ENCODE measurements around the gene CRIP2. TPM values are rescaled to one million over a fixed set of nuclear protein-coding genes. Genes with fewer than 3 reads are reported as not detected.
A peak's percentile ranks its signal among the peaks of the same experiment; 100 is the strongest.

Gene CRIP2
- total and polyA plus RNA-seq, 2 of the 8 experiments (the other 6 are each of a cell fraction or from before 2014, with no cell fraction given), result 4.2 to 13.5 TPM

GRCh38 chr14:105437723-105438500 lies 36.7 kb upstream of the CRIP2 start:
- no peak overlapping the region for H4K5ac ChIP-seq (ENCODE audit: insufficient read length, low read depth, low read length)
- no peak overlapping the region for H4K91ac ChIP-seq (replicated peaks; ENCODE audit: insufficient read length, low read length)
- peaks cover 0 to 6% (median 2%) of the 10 kb centered on the region in 4 experiments; a peak in 4 of 8 replicates for H3K36me3 ChIP-seq (ENCODE audit: control insufficient read depth in 2 of 4, insufficient read depth in 4 of 4, low read length in 3 of 4)
- no peak overlapping the region for H3K14ac ChIP-seq (ENCODE audit: insufficient read length)
- H2BK5ac ChIP-seq (ENCODE audit: low read depth, low read length), result 0 out of 2 replicates have a peak overlapping the region, but pooled peaks have one; percentile 15
- peak overlapping the region; percentile 46; the same call in 1 of the 2 replicates for H4K8ac ChIP-seq (ENCODE audit: extremely low read depth, insufficient read depth, low read length)
- WGBS, 2 experiments (ENCODE audit: extremely low coverage in 1 of 2, insufficient coverage in 1 of 2, insufficient read length in 1 of 2, insufficient replicate concordance in 2 of 2, low coverage in 1 of 2, low lambda C conversion rate in 2 of 2, missing lambda C conversion rate in 1 of 2), result 94% methylated on average over 18 of the region's 18 CpGs; no CpG with 5 or more reads in 1 of the 2 experiments
- no peak overlapping the region for H2BK12ac ChIP-seq (ENCODE audit: low read depth, low read length)
- H3K9me3 ChIP-seq (ENCODE audit: insufficient read depth in 2 of 2, low read depth in 1 of 2, low read length in 1 of 2), result no peaks in the 10 kb centered on the region
- POLR2A ChIA-PET (ENCODE audit: partially characterized antibody), result interaction anchor here (0.8 to 1.2 kb wide), 4 partner anchors 13 to 72 kb away, joined by 3 to 4 read pairs (median 4); no protein-coding TSS in a partner anchor
- no peak overlapping the region for H2BK20ac ChIP-seq (ENCODE audit: low read length)
- no peaks in the 10 kb centered on the region for H3K23me2 ChIP-seq (ENCODE audit: low read depth, low read length)
- no peak overlapping the region for H2BK15ac ChIP-seq (ENCODE audit: low read length)
- no peak overlapping the region for H3K4me3 ChIP-seq (ENCODE audit: extremely low read depth in 1 of 4, insufficient read depth in 2 of 4, low read depth in 3 of 4, low read length in 4 of 4)
- DNase-seq (ENCODE audit: low read depth in 1 of 2, low spot score in 2 of 2) (no peak), FAIRE-seq (no peak)
- H3K56ac ChIP-seq (replicated peaks; ENCODE audit: insufficient read length, low read depth, low read length), result no peak overlapping the region
- no peak overlapping the region for H3K9ac ChIP-seq (replicated peaks in 1 of 4; ENCODE audit: extremely low read depth in 1 of 4, low read depth in 3 of 4, low read length in 3 of 4)
- peaks cover 34% of the 10 kb centered on the region for H3K79me1 ChIP-seq (ENCODE audit: low read depth, low read length)
- no peak overlapping the region for H2AK5ac ChIP-seq (ENCODE audit: low read depth, low read length)
- no peak overlapping the region for H3K23ac ChIP-seq (ENCODE audit: insufficient read length)
- H3K18ac ChIP-seq (ENCODE audit: extremely low read depth, low read length), result no peak overlapping the region
- peaks cover 0 to 7% (median 4%) of the 10 kb centered on the region in 4 experiments; a peak in 5 of 7 replicates for H3K4me1 ChIP-seq (replicated peaks in 1 of 4; ENCODE audit: control insufficient read depth in 3 of 4, insufficient read depth in 4 of 4, low read length in 3 of 4)
- no peaks in the 10 kb centered on the region for H3K27me3 ChIP-seq (replicated peaks in 1 of 4; ENCODE audit: control insufficient read depth in 3 of 4, extremely low read depth in 1 of 4, insufficient read depth in 3 of 4, low read length in 3 of 4)
- peaks cover 40 to 62% of the 10 kb centered on the region in 2 experiments for H4K20me1 ChIP-seq (replicated peaks in 1 of 2; ENCODE audit: control insufficient read depth in 1 of 2, insufficient read depth in 2 of 2, low read length in 2 of 2)
- H3K27ac ChIP-seq (ENCODE audit: low read depth, low read length), result no peak overlapping the region; the same call in 1 of the 2 replicates
- peaks cover 12 to 61% of the 10 kb centered on the region in 2 experiments for H3K79me2 ChIP-seq (ENCODE audit: control insufficient read depth in 1 of 2, insufficient read depth in 2 of 2, low read length in 2 of 2)
- CTCF ChIA-PET (ENCODE audit: partially characterized antibody), result interaction anchor here (0.6 to 1.8 kb wide), 5 partner anchors 32 to 67 kb away, joined by 3 to 10 read pairs (median 3); no protein-coding TSS in a partner anchor
- no peak overlapping the region for H3K4me2 ChIP-seq (ENCODE audit: insufficient read depth in 1 of 2, low read depth in 2 of 2, low read length in 2 of 2)
- no peak overlapping the region for H2AFZ ChIP-seq (ENCODE audit: low read length)
- no peak overlapping the region for H3K4ac ChIP-seq (replicated peaks; ENCODE audit: insufficient read length, low read depth, low read length)
- no peak overlapping the region for H2BK120ac ChIP-seq (replicated peaks; ENCODE audit: low read depth, low read length)
- no peak for TF ChIP-seq SP1 (IDR thresholded peaks at IDR 0.05; ENCODE audit: low read depth, low read length)
- TF ChIP-seq RBBP5 (IDR thresholded peaks at IDR 0.05; ENCODE audit: borderline replicate concordance, low read depth, low read length), result no peak
- no peak for TF ChIP-seq HDAC6 (IDR thresholded peaks at IDR 0.05; ENCODE audit: low read depth, low read length)
- no peak for TF ChIP-seq MAX (IDR thresholded peaks at IDR 0.05)
- no peak for TF ChIP-seq CBX5 (IDR thresholded peaks at IDR 0.05; ENCODE audit: low read depth, low read length)
- no peak for TF ChIP-seq JUN (IDR thresholded peaks at IDR 0.05; ENCODE audit: low read depth, low read length)
- TF ChIP-seq TCF12 (IDR thresholded peaks at IDR 0.05; ENCODE audit: low read depth, low read length), result no peak
- no peak for TF ChIP-seq TAF7 (optimal IDR thresholded peaks at IDR 0.05; ENCODE audit: borderline replicate concordance, low read depth, low read length)
- TF ChIP-seq EZH2 (IDR thresholded peaks at IDR 0.05; ENCODE audit: low read depth, low read length, severe bottlenecking), result no peak
